T-helper 22 cell (primary cell): ENCODE results near the gene KIRREL3.

Experiments used
- DNase-seq: peaks from one replicate; pipeline ENCODE4 v3.0.0-alpha.2; 2020; ENCODE audit warnings: low read depth

The KIRREL3 gene

DNA sequence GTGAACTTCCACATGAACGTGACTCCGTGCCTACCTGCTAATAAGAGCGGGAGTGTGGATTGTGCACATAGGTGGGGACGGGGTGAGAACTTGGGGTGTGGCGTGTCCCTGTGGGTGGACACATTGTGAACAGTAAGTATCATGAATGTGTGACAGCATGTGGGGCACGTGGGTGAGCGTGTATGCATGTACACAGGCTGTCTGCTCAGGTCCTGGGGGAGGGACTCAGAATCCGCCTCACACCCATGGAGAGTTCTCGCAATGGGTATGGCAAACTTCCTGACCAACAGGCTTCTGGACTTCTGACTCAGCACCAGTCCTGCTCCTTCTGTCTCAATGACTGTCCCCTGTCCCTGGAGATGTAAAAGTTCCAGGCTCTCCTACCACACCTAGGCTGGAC is 422.1 kb downstream of the KIRREL3 start:
- no peak for DNase-seq

GRCh38 chr11:126578021-126578420 is 422.5 kb downstream of the KIRREL3 start:
- DNase-seq: no peak

- DNase-seq: no peak
These were observed 424.7 kb downstream of the KIRREL3 start for GRCh38 chr11:126575849-126576248.

GRCh38 chr11:126573325-126573978 is 427.1 kb downstream of the KIRREL3 start:
- no peak for DNase-seq

- no peak for DNase-seq
These were observed 430.1 kb downstream of the KIRREL3 start for GRCh38 chr11:126570489-126570888.

DNA sequence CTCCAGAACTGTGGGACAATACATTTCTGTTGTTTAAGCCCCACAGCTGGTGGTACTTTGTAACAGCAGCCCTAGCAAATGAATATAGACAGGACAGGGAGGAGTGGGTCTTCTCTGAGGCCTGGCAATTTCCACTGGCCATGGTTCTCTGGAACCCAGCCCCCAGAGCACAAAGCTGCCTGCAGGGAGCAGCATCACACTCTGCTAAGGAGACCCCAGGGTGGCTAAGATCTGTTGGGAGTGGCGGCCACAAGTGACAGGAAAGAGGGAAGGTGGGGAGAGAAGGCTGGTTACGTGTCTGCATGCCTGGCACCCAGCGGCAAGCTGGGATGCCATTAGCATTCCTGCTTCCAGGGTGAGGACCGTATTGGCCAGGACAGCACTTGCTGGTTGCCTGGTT is 433.2 kb downstream of the KIRREL3 start:
- DNase-seq: no peak

DNA sequence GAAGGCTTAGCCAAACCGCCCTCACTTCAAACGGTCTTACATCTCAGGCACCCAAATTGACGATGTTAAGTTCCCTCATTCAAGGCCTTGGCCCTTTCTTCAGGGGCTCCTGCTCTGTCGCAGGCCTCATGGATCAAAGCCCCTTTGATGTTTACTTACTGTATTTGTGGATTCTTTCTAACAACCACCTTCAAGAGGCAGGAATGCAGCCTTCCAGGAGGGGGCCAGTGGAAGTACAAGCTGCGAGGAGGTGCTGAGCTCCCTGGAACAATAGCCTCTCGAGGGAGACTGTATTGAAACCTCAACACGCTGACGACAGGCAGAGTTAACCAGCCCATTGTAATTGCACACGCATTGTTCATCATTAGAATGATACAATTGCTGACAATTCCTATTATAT is 436.0 kb downstream of the KIRREL3 start:
- DNase-seq: no peak

DNA sequence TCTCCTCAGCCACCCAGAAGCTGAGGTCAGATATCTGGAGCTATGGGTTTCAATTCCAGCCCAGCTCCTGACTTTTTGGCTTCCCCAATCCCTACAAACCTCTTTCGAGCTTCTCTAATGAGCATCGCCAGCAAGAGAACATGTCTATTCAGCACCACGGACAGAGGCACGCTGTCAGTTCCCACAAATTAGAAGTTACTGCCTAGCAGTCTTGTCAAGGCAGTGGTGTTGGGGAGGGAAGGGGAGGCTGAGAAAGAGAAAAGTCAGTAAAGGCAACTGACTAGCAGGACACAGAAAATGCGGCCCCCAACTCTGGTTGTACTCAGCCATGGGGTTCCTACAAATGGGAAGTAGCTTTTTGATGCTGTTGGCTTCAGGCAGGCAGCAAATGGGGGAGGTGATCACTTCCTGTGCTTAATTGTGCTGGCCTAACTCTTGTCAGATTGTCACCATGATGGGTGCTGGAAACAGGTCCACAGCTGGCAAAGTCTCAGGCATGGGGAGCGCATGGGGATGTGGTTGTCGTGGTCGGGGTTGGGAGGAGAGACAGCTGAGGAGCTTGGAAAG is 439.2 kb downstream of the KIRREL3 start:
- no peak for DNase-seq

GRCh38 chr11:126560221-126560620 is 440.3 kb downstream of the KIRREL3 start:
- DNase-seq: no peak

DNA sequence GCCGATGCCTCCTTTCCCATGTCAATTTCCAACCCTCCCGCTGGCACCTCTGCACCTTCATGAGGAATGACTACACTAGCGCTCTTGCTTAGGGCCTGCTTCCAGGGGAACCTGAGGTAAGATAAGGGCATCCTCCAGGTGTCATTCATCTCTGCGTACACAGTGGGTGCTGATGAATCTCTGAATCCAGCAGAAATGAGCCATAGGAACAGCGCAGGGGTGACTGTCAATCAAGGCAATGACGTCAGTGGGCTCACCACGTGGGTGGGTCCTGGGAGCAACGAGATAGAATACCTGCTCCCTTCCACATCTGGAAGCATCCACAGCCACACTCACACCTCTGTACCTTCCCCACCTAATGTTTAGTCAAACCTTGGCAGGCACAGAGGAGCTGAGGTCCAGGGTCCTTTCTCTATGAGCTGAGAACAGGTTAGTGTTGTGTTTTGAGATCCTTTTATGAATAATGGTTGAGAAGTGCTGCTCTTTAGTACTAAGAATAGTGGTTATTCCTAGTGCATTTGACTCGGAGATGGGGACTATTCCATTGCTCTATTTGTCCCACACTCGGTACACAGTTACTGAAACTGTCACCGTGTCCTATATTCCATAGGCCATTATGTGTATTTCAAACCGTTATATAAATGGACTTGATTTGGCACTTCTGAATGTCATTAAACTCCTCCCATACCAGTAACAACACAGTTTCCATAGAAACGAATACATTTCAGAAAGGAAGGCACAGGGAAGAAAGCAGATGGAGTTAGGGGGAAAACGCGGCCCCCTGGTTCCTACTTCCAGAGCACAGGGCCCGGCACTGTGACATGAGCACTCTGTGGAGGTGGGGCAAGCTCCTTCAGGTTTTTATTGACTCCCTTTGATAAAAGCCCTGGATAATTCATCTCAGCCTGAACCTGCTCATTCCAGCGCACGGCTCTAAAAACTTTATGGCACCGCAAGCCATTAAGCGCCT is 451.7 kb downstream of the KIRREL3 start:
- DNase-seq: no peak

DNA sequence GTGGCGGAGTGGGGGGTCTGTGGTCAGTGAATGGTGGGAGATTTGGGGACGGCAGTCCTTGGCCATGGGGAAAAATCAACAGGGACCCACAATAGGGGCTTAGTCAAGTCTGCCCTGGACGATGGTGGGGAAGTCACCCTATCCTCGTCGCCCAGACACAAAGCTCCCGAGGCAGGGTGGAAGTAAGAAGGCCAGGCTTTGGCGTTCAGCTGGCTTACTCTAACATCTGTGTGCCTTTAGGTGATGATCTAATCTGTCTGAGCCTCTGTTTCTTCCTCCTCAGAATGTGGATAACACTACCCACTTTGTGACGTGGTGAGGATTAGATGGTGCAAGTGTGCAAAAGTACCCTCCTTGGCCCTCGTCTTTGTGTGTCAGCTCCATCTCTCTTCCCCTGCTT is 452.9 kb downstream of the KIRREL3 start:
- no peak for DNase-seq

- DNase-seq: no peak
These were observed 453.4 kb downstream of the KIRREL3 start for GRCh38 chr11:126547161-126547560.

DNA sequence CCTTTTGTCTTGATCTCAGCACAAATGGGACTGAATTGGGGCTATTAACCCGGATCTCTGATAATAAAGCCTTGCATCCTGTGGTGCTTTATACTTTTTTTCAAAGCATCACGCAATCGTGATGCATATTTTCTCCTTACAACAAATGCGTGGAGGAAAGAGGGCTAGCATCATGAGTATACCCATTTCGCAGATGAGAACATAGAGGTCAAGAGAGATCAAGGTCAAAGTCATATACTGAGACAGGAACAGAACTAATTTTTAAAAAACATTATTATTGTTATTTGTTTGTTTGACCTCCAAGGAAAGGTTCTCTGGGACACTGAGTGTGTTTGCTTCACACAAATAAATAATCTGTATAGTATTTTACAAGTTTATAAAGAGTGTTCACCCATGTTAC is 453.9 kb downstream of the KIRREL3 start:
- no peak for DNase-seq

GRCh38 chr11:126546191-126546590 is 454.4 kb downstream of the KIRREL3 start:
- no peak for DNase-seq

GRCh38 chr11:126545057-126545555 is 455.5 kb downstream of the KIRREL3 start:
- DNase-seq: no peak

DNA sequence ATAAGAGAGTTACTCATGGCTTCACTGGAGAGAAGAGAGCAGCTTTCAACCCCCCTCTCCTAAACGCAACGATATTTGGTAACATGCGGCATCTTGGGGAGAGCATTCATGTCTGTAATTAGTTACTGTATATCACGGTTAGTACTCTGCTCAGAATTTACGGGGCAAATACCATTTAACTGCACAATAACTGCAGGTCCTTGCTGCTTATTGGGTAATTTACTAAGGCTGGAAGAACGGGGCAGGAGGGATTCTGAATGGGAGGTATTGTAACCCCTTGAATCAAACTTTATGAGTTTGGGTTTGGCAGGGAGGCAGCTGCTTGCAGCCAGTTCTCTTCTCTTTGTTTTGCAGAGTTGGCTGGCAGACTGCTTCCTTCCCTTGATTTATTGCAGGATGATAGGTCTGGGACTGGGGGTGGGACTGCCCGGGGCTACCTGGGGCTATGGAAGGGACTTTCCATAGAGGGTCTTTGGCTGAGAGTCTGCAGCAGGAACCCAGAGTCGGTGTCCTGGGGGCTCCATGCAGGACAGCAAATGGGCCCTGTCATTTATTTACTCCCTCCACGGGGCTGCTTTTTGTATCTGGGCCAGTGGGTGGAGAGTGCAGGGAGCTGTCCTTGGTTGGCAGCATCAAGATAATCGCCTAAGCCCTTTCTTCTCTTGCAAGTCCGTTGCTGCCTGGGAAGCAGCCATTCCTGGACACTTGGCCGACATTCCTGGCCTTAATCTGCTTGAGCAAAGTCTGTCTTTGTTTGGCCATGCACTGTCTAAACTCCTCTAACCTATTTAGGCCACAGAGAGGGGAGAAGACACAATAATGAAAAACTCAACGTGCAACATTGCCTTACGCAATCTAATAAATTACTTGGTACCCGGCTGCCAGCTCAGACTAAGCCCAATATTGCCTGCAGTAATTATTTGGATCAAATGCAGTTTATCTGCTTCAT is 456.2 kb downstream of the KIRREL3 start:
- no peak for DNase-seq

GRCh38 chr11:126543691-126544090 is 456.9 kb downstream of the KIRREL3 start:
- DNase-seq: no peak

DNA sequence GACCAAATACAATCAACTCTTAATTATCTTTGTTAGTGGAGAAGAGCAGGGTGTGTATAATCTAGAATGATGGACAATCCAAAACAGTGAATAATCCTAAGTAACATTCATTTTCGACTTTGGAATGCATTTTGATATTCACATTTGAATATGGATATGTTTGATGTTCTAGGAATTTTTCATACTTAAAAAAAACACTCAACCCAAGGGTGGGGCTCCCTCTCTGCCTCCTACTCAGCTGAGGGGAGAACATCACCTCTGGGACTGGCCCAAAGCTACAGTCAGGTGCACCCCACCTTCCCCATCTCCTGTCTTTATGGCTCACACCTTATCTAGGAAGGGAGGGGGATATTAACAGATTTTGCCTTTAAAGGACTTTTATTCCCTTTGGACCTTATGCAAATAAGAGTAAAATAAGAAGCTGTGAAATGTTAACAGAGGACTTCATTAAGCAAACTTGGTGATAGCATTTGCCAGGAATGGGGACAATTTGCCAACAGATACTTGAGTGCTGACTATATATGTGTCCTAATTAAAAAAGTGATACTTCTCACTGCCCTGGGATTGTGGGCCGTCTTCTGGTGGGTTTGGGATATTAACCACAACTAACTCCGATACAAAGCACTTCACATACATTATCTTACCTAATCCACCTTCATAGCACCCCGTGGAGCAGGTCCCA is 458.1 kb downstream of the KIRREL3 start:
- DNase-seq: no peak

GRCh38 chr11:126538071-126538470 is 462.5 kb downstream of the KIRREL3 start:
- no peak for DNase-seq

GRCh38 chr11:126537492-126537891 is 463.1 kb downstream of the KIRREL3 start:
- DNase-seq: no peak
